Measurements from ENCODE around the gene PLEKHG5. TPM values are rescaled to one million over a fixed set of nuclear protein-coding genes. Genes with fewer than 3 reads are reported as not detected.

Gene PLEKHG5
- total and polyA plus RNA-seq, 2 donors (not counting 1 experiment from before 2014, with no cell fraction given): 0.42 to 3.3 TPM

GRCh38 chr1:6425658-6426057, 65.8 kb downstream of the PLEKHG5 start:
- Histone ChIP-seq H3K27ac (ENCODE audit: insufficient read depth, low read length) (no peak overlapping the region), H3K36me3 (ENCODE audit: control insufficient read depth, insufficient read depth, low read length) (no peaks in the 10 kb centered on the region), H4K20me1 (ENCODE audit: control insufficient read depth, extremely low read depth, insufficient read depth, low read length) (no peaks in the 10 kb centered on the region), H3K9me3 (ENCODE audit: control insufficient read depth, insufficient read depth, low read depth, low read length) (no peaks in the 10 kb centered on the region), H2AFZ (ENCODE audit: low read length) (no peak overlapping the region), H3K27me3 (ENCODE audit: control insufficient read depth, insufficient read depth, low read length) (peaks cover 42% of the 10 kb centered on the region), H3K79me2 (ENCODE audit: control insufficient read depth, insufficient read depth, low read length) (no peaks in the 10 kb centered on the region), H3K4me2 (ENCODE audit: extremely low read depth, insufficient read depth, low read length) (no peak overlapping the region), H3K9ac (ENCODE audit: insufficient read depth, low read length) (no peak overlapping the region), H3K4me1 (ENCODE audit: control insufficient read depth, extremely low read depth, insufficient read depth, low read length) (no peaks in the 10 kb centered on the region), H3K4me3 (replicated peaks in 1 of 4; ENCODE audit: control extremely low read depth in 1 of 4, insufficient read depth in 1 of 4, low read depth in 3 of 4, low read length in 4 of 4) (no peak overlapping the region)
- no peak for TF ChIP-seq EZH2 (IDR thresholded peaks at IDR 0.05; ENCODE audit: low read length, missing control alignments)
- TF ChIP-seq, protein P1, sequence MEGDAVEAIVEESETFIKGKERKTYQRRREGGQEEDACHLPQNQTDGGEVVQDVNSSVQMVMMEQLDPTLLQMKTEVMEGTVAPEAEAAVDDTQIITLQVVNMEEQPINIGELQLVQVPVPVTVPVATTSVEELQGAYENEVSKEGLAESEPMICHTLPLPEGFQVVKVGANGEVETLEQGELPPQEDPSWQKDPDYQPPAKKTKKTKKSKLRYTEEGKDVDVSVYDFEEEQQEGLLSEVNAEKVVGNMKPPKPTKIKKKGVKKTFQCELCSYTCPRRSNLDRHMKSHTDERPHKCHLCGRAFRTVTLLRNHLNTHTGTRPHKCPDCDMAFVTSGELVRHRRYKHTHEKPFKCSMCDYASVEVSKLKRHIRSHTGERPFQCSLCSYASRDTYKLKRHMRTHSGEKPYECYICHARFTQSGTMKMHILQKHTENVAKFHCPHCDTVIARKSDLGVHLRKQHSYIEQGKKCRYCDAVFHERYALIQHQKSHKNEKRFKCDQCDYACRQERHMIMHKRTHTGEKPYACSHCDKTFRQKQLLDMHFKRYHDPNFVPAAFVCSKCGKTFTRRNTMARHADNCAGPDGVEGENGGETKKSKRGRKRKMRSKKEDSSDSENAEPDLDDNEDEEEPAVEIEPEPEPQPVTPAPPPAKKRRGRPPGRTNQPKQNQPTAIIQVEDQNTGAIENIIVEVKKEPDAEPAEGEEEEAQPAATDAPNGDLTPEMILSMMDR (conservative IDR thresholded peaks at IDR 0.05 in 1 of 2, IDR thresholded peaks at IDR 0.05 in 1 of 2; ENCODE audit: low read depth in 1 of 2, low read length in 2 of 2): no peak
- no peak for DNase-seq (ENCODE audit: low read depth in 2 of 2)

GRCh38 chr1:6424619-6425593, 66.6 kb downstream of the PLEKHG5 start, which contains the start of gene ESPN:
TSS of gene ESPN (plus strand) at chr1:6424776. CDS start at chr1:6424956, 180 bp downstream.
- Histone ChIP-seq H3K36me3 (ENCODE audit: control insufficient read depth, insufficient read depth, low read length) (no peaks in the 10 kb centered on the region), H3K27me3 (ENCODE audit: control insufficient read depth, insufficient read depth, low read length) (peaks cover 46% of the 10 kb centered on the region), H3K27ac (ENCODE audit: insufficient read depth, low read length) (no peak within 1 kb of the TSS), H3K4me3 (replicated peaks in 1 of 4; ENCODE audit: control extremely low read depth in 1 of 4, insufficient read depth in 1 of 4, low read depth in 3 of 4, low read length in 4 of 4) (no peak within 1 kb of the TSS), H3K9ac (ENCODE audit: insufficient read depth, low read length) (no peak within 1 kb of the TSS), H3K79me2 (ENCODE audit: control insufficient read depth, insufficient read depth, low read length) (no peaks in the 10 kb centered on the region), H2AFZ (ENCODE audit: low read length) (no peak within 1 kb of the TSS), H3K4me1 (ENCODE audit: control insufficient read depth, extremely low read depth, insufficient read depth, low read length) (no peaks in the 10 kb centered on the region), H3K9me3 (ENCODE audit: control insufficient read depth, insufficient read depth, low read depth, low read length) (no peaks in the 10 kb centered on the region), H4K20me1 (ENCODE audit: control insufficient read depth, extremely low read depth, insufficient read depth, low read length) (no peaks in the 10 kb centered on the region), H3K4me2 (ENCODE audit: extremely low read depth, insufficient read depth, low read length) (no peak within 1 kb of the TSS)
- TF ChIP-seq EZH2 (IDR thresholded peaks at IDR 0.05; ENCODE audit: low read length, missing control alignments): peak; percentile 63
- TF ChIP-seq, protein P1 (conservative IDR thresholded peaks at IDR 0.05 in 1 of 2, IDR thresholded peaks at IDR 0.05 in 1 of 2; ENCODE audit: low read depth in 1 of 2, low read length in 2 of 2): no peak
- DNase-seq (ENCODE audit: low read depth in 2 of 2): no peak

DNA sequence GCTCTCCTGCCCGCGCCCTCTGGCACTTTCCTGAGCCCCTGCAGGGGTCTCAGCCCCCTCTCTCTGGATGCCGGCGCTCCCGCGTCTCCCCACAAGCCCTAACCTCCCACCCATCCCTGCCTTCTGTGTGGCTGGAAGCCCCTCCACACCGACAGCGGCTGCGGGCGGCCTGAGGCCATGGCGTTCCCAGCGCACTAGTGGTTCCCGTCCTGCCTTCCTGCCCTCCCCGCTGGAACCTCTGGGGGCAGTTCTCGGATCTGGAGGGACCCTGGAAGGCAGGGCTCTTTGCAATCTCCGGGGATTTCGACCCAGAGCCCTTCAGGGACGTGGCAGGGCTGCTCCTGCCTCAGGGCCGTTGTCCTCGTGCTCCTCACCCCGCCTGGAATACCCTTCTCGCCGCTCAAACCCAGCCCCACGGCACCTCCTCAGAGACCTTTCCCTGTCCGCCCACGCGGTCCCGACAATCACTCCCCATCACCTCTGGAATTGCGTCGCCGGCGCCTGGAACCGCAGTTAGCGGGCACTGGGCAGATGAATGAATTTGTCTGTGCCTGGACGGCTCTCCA, 67.4 kb downstream of the PLEKHG5 start:
- no peak overlapping the region for H3K4me3 ChIP-seq (replicated peaks in 1 of 4; ENCODE audit: control extremely low read depth in 1 of 4, insufficient read depth in 1 of 4, low read depth in 3 of 4, low read length in 4 of 4)
- H3K4me1 ChIP-seq (ENCODE audit: control insufficient read depth, extremely low read depth, insufficient read depth, low read length): no peaks in the 10 kb centered on the region
- no peak overlapping the region for H3K27ac ChIP-seq (ENCODE audit: insufficient read depth, low read length)
- TF ChIP-seq, protein P1 (conservative IDR thresholded peaks at IDR 0.05 in 1 of 2, IDR thresholded peaks at IDR 0.05 in 1 of 2; ENCODE audit: low read depth in 1 of 2, low read length in 2 of 2): no peak
- TF ChIP-seq EZH2 (IDR thresholded peaks at IDR 0.05; ENCODE audit: low read length, missing control alignments): peak; percentile 76
- H3K4me2 ChIP-seq (ENCODE audit: extremely low read depth, insufficient read depth, low read length): no peak overlapping the region
- H3K36me3 ChIP-seq (ENCODE audit: control insufficient read depth, insufficient read depth, low read length): no peaks in the 10 kb centered on the region
- peaks cover 49% of the 10 kb centered on the region for H3K27me3 ChIP-seq (ENCODE audit: control insufficient read depth, insufficient read depth, low read length)
- no peaks in the 10 kb centered on the region for H4K20me1 ChIP-seq (ENCODE audit: control insufficient read depth, extremely low read depth, insufficient read depth, low read length)
- no peaks in the 10 kb centered on the region for H3K79me2 ChIP-seq (ENCODE audit: control insufficient read depth, insufficient read depth, low read length)
- no peak overlapping the region for H3K9ac ChIP-seq (ENCODE audit: insufficient read depth, low read length)
- DNase-seq (ENCODE audit: low read depth in 2 of 2): no peak
- H2AFZ ChIP-seq (ENCODE audit: low read length): no peak overlapping the region
- H3K9me3 ChIP-seq (ENCODE audit: control insufficient read depth, insufficient read depth, low read depth, low read length): no peaks in the 10 kb centered on the region
